Astrocyte (in vitro differentiated cells and primary cell): ENCODE results near the gene CYP4F2. TPM values are rescaled to one million over a fixed set of nuclear protein-coding genes. Genes with fewer than 3 reads are reported as not detected.

Experiments
- DNase-seq: peaks from one replicate; pipeline ENCODE4 v3.0.0-alpha.2; 2010; ENCODE audit warnings: low read depth
- FAIRE-seq: peaks from 2 replicates; lab custom pipeline; 2011; peaks lifted over from hg19 to GRCh38; lab: Jason Lieb, UNC
- H2AFZ ChIP-seq: 2 replicates; pipeline ENCODE4 v1.6.0; 2012; ENCODE audit warnings: low read depth, low read length, inconsistent platforms
- H3K27ac ChIP-seq: 2 replicates; pipeline ENCODE4 v1.5.1; 2011; ENCODE audit warnings: low read depth, low read length, inconsistent platforms
- H3K27me3 ChIP-seq: 2 replicates; pipeline ENCODE4 v1.6.0; 2011; ENCODE audit warnings: low read length, inconsistent platforms; ENCODE audit not compliant: insufficient read depth
- H3K36me3 ChIP-seq: 2 replicates; pipeline ENCODE4 v1.5.1; 2011; ENCODE audit warnings: low read length, inconsistent platforms; ENCODE audit not compliant: insufficient read depth
- H3K4me1 ChIP-seq: 2 replicates; pipeline ENCODE4 v1.5.1; 2011; ENCODE audit warnings: low read length, inconsistent platforms; ENCODE audit not compliant: insufficient read depth
- H3K4me2 ChIP-seq: 2 replicates; pipeline ENCODE4 v1.6.0; 2012; ENCODE audit warnings: low read length, inconsistent platforms
- H3K4me3 ChIP-seq: 2 replicates; pipeline ENCODE4 v1.5.1; 2011; ENCODE audit warnings: low read depth, mild to moderate bottlenecking, low read length, inconsistent platforms; ENCODE audit not compliant: insufficient read depth
- H3K79me2 ChIP-seq: 2 replicates; pipeline ENCODE4 v1.6.0; 2012; ENCODE audit warnings: mild to moderate bottlenecking, low read length, inconsistent platforms; ENCODE audit not compliant: insufficient read depth
- H3K9ac ChIP-seq: 2 replicates; pipeline ENCODE4 v1.6.0; 2012; ENCODE audit warnings: mild to moderate bottlenecking, low read length, inconsistent platforms
- H3K9me3 ChIP-seq: 2 replicates; pipeline ENCODE4 v1.5.1; 2012; ENCODE audit warnings: low read depth, mild to moderate bottlenecking, low read length, inconsistent platforms; ENCODE audit not compliant: insufficient read depth
- H4K20me1 ChIP-seq: 2 replicates; pipeline ENCODE4 v1.6.0; 2012; ENCODE audit warnings: low read length, inconsistent platforms; ENCODE audit not compliant: insufficient read depth
- H3K27ac Mint-ChIP-seq: one replicate; pipeline ENCODE4 v1.8.0; 2021; ENCODE audit warnings: mild to moderate bottlenecking, mixed read lengths; ENCODE audit not compliant: unreplicated experiment
- H3K27me3 Mint-ChIP-seq: one replicate; pipeline ENCODE4 v1.8.0; 2021; ENCODE audit warnings: low read depth, mixed read lengths; ENCODE audit not compliant: unreplicated experiment
- H3K36me3 Mint-ChIP-seq: one replicate; pipeline ENCODE4 v1.8.0; 2021; ENCODE audit warnings: low read depth, mixed read lengths; ENCODE audit not compliant: unreplicated experiment
- H3K4me1 Mint-ChIP-seq: one replicate; pipeline ENCODE4 v1.8.0; 2021; ENCODE audit warnings: low read depth, mixed read lengths; ENCODE audit not compliant: unreplicated experiment
- H3K4me3 Mint-ChIP-seq: one replicate; pipeline ENCODE4 v1.8.0; 2021; ENCODE audit warnings: mild to moderate bottlenecking, moderate library complexity, mixed read lengths; ENCODE audit not compliant: unreplicated experiment
- H3K9me3 Mint-ChIP-seq: one replicate; pipeline ENCODE4 v1.8.0; 2021; ENCODE audit warnings: mild to moderate bottlenecking, mixed read lengths; ENCODE audit not compliant: unreplicated experiment
- CTCF ChIP-seq: IDR thresholded peaks from 2 replicates; pipeline ENCODE4 v1.5.1; 2011; ENCODE audit warnings: low read depth, mild to moderate bottlenecking, inconsistent platforms, low read length, moderate library complexity; ENCODE audit not compliant: insufficient read depth
- EZH2 ChIP-seq: IDR thresholded peaks from 2 replicates; pipeline ENCODE4 v1.6.1; 2012; ENCODE audit warnings: mild to moderate bottlenecking, low read length, inconsistent platforms; ENCODE audit not compliant: insufficient read depth
- total RNA-seq: library from RNA; stranded (reverse); gene quantifications from 2 replicates; pipeline ENCODE4 v1.2.1, GENCODE V29; 2021

Gene CYP4F2
- total RNA-seq, 1 donor from 2014 or later = not detected

- no peaks in the 10 kb centered on the region for H3K4me1 ChIP-seq
- H3K27ac ChIP-seq = no peak overlapping the region
- H4K20me1 ChIP-seq = no peaks in the 10 kb centered on the region
- no peak overlapping the region for H3K9ac ChIP-seq
- no peaks in the 10 kb centered on the region for H3K27me3 ChIP-seq
- no peak overlapping the region for H3K4me3 ChIP-seq
- no peaks in the 10 kb centered on the region for H3K79me2 ChIP-seq
- Mint-ChIP-seq H3K4me3 (no peak overlapping the region), H3K27ac (no peak overlapping the region), H3K36me3 (no peaks in the 10 kb centered on the region), H3K9me3 (peaks cover 7% of the 10 kb centered on the region), H3K4me1 (no peaks in the 10 kb centered on the region), H3K27me3 (no peaks in the 10 kb centered on the region)
- H2AFZ ChIP-seq = no peak overlapping the region
- FAIRE-seq = no peak
- DNase-seq = no peak
- no peak overlapping the region for H3K4me2 ChIP-seq
- H3K36me3 ChIP-seq = no peaks in the 10 kb centered on the region
- no peak for TF ChIP-seq EZH2
- TF ChIP-seq CTCF = no peak
- H3K9me3 ChIP-seq = no peaks in the 10 kb centered on the region
Observed at GRCh38 chr19:15838351-15838750, 59.5 kb downstream of the CYP4F2 start.

- H3K9ac ChIP-seq = peak overlapping the region; percentile 86
Observed at GRCh38 chr19:15837221-15837731, 60.6 kb downstream of the CYP4F2 start.

More at GRCh38 chr19:15837221-15837731, 60.6 kb downstream of the CYP4F2 start:
- Mint-ChIP-seq H3K27ac (no peak overlapping the region), H3K9me3 (peaks cover 7% of the 10 kb centered on the region), H3K4me1 (no peaks in the 10 kb centered on the region), H3K4me3 (no peak overlapping the region), H3K27me3 (no peaks in the 10 kb centered on the region), H3K36me3 (no peaks in the 10 kb centered on the region)
- no peaks in the 10 kb centered on the region for H3K79me2 ChIP-seq
- no peaks in the 10 kb centered on the region for H3K4me1 ChIP-seq
- peak overlapping the region; percentile 64 for H3K4me3 ChIP-seq
- H3K27ac ChIP-seq = peak overlapping the region; percentile 67
- no peak for TF ChIP-seq CTCF
- no peak for TF ChIP-seq EZH2
- no peaks in the 10 kb centered on the region for H3K27me3 ChIP-seq
- H2AFZ ChIP-seq = peak overlapping the region; percentile 78
- no peak for FAIRE-seq
- H3K9me3 ChIP-seq = no peaks in the 10 kb centered on the region
- H3K36me3 ChIP-seq = no peaks in the 10 kb centered on the region
- no peak for DNase-seq
- peak overlapping the region; percentile 87 for H3K4me2 ChIP-seq
- H4K20me1 ChIP-seq = no peaks in the 10 kb centered on the region
